Gastrocnemius medialis (tissue), 4 donors: Measurements from ENCODE around the gene ALK. TPM values are rescaled to one million over a fixed set of nuclear protein-coding genes. Genes with fewer than 3 reads are reported as not detected.

Experiments used
- ATAC-seq, 2 donors: fragments of 150-250 bp; one replicate each; pipeline ENCODE4 v1.9.1; 2016
- DNase-seq, 2 donors: peaks; one replicate each; pipeline ENCODE4 v3.0.0-alpha.2; 2019
- H3K27ac ChIP-seq, 4 donors: fragments of 200-600 bp; sonication (generic); 1 replicate in 1 of 4; 2 replicates in 3 of 4; pipeline ENCODE4 v1.5.1; 2016 to 2018; ENCODE audit warnings: mild to moderate bottlenecking in 2 of 4, moderate library complexity in 1 of 4
- H3K27me3 ChIP-seq, 3 donors: fragments of 200-600 bp; sonication (generic) in 2 of 3; 1 replicate in 1 of 3; 2 replicates in 2 of 3; pipeline versions ENCODE4 v1.5.1 to v1.6.0; 2016 to 2019; ENCODE audit warnings: mild to moderate bottlenecking in 1 of 3, moderate library complexity in 1 of 3
- H3K36me3 ChIP-seq, 2 donors: fragments of 200-600 bp; sonication (generic) in 1 of 2; one replicate each; pipeline ENCODE4 v1.5.1; 2017 to 2018
- H3K4me1 ChIP-seq, 2 donors: fragments of 200-600 bp; sonication (generic) in 1 of 2; one replicate each; pipeline ENCODE4 v1.5.1; 2016 to 2017; ENCODE audit warnings: mild to moderate bottlenecking in 2 of 2
- H3K4me3 ChIP-seq, 4 donors: fragments of 200-600 bp; sonication (generic) in 3 of 4; 1 replicate in 1 of 4; 2 replicates in 3 of 4; pipeline ENCODE4 v1.5.1; 2016 to 2019; ENCODE audit warnings: mild to moderate bottlenecking in 2 of 4
- H3K9me3 ChIP-seq, 3 donors: fragments of 200-600 bp; sonication (generic) in 2 of 3; 1 replicate in 1 of 3; 2 replicates in 2 of 3; pipeline ENCODE4 v1.5.1; 2016 to 2019
- POLR2A ChIP-seq, 2 donors: fragments of 450-650 bp; IDR thresholded peaks; one replicate each; pipeline ENCODE4 v1.6.1; 2017; ENCODE audit warnings: antibody characterized with exemption in 2 of 2, mild to moderate bottlenecking in 2 of 2, moderate library complexity in 2 of 2
- in situ Hi-C, 4 donors: fragments of 200-750 bp; cut with MboI; loops; one replicate each; pipeline versions ENCODE4 v1.15.0 to v1.8.0; 2017; ENCODE audit warnings: low sequenced_read_pairs in 4 of 4
- intact Hi-C: fragments of 100-400 bp; cut with DNase I; formaldehyde crosslinking; loops from one replicate; pipeline ENCODE4 v1.15.1; 2023; ENCODE audit warnings: low total_unique reads
- total RNA-seq, 4 donors: library from RNA; depleted of rRNA; stranded (reverse); fragments of >200 nt; gene quantifications; one replicate each; pipeline versions ENCODE4 v1.1.0 to v1.2.3, GENCODE V29; 2016
- TF ChIP-seq, protein P1 (sequence below), 5 experiments: fragments of 450-650 bp in 3 of 5; fragments of 200-600 bp in 2 of 5; sonication (generic) in 2 of 5; IDR thresholded peaks in 4 of 5; conservative IDR thresholded peaks in 1 of 5; 1 replicate in 4 of 5; 2 replicates in 1 of 5; pipeline ENCODE4 v1.5.1; 2016 to 2019; ENCODE audit warnings: antibody characterized with exemption in 5 of 5, mild to moderate bottlenecking in 3 of 5, moderate library complexity in 3 of 5

The ALK gene
- total RNA-seq, 4 donors from 2014 or later, result not detected

DNA sequence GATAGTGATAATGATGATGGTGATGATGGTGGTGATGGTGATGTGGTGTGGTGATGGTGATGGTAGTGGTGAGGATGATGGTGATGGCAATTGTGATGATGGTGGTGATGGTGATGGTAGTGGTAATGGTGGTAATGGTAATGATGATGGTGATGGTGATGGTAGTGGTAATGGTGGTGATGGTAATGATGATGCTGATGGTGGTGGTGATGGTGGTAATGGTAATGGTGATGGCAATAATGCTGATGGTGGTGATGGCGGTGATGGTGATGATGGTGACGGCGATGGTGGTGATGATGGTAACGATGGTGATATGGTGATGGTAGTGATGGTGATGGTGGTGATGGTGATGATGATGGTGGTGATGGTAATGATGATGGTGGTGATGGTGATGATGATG is 45.0 kb downstream of the ALK start:
- intact Hi-C loops, result no loop called here
- ATAC-seq, result no peak

GRCh38 chr2:29874745-29875144 is 46.6 kb downstream of the ALK start:
- in situ Hi-C loops (no loop called here), intact Hi-C loops (no loop called here)
- TF ChIP-seq, protein P1, sequence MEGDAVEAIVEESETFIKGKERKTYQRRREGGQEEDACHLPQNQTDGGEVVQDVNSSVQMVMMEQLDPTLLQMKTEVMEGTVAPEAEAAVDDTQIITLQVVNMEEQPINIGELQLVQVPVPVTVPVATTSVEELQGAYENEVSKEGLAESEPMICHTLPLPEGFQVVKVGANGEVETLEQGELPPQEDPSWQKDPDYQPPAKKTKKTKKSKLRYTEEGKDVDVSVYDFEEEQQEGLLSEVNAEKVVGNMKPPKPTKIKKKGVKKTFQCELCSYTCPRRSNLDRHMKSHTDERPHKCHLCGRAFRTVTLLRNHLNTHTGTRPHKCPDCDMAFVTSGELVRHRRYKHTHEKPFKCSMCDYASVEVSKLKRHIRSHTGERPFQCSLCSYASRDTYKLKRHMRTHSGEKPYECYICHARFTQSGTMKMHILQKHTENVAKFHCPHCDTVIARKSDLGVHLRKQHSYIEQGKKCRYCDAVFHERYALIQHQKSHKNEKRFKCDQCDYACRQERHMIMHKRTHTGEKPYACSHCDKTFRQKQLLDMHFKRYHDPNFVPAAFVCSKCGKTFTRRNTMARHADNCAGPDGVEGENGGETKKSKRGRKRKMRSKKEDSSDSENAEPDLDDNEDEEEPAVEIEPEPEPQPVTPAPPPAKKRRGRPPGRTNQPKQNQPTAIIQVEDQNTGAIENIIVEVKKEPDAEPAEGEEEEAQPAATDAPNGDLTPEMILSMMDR (IDR thresholded peaks at IDR 0.05 in 4 of 5, conservative IDR thresholded peaks at IDR 0.05 in 1 of 5), result no peak
- no peak for TF ChIP-seq POLR2A (IDR thresholded peaks at IDR 0.05)
- ATAC-seq, result no peak
- no peaks in the 10 kb centered on the region for H3K4me1 ChIP-seq
- no peak overlapping the region for H3K4me3 ChIP-seq
- H3K36me3 ChIP-seq, result no peaks in the 10 kb centered on the region
- no peak overlapping the region for H3K27ac ChIP-seq
- H3K9me3 ChIP-seq, result no peaks in the 10 kb centered on the region
- no peak for DNase-seq
- no peaks in the 10 kb centered on the region for H3K27me3 ChIP-seq

More for the DNA sequence above, 45.0 kb downstream of the ALK start:
- Histone ChIP-seq H3K4me1 (no peaks in the 10 kb centered on the region), H3K9me3 (no peaks in the 10 kb centered on the region), H3K27me3 (no peaks in the 10 kb centered on the region), H3K36me3 (no peaks in the 10 kb centered on the region), H3K27ac (no peak overlapping the region), H3K4me3 (no peak overlapping the region)
- TF ChIP-seq POLR2A (IDR thresholded peaks at IDR 0.05), result no peak
- TF ChIP-seq, protein P1 (IDR thresholded peaks at IDR 0.05 in 4 of 5, conservative IDR thresholded peaks at IDR 0.05 in 1 of 5), result no peak
- DNase-seq, result no peak
- in situ Hi-C loops, result no loop called here

DNA sequence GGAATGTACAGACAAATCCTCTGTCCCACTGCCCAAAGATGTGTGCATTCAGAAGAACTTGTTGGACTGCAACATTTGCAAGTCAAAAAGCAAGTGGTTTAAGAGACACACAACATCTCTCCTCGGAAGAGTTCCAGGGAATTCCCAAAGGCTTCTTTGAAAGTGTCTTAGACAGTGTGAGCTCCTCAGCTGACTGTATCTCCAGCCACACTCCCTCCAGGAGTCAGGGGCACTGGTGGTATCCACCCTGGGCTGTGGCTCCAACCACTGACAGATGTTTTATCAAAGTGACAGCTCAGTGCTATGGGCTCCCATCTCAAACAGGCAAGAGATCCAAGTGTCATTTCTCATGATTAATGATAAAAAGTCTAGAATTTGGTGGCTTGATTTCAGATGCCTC is 48.5 kb downstream of the ALK start:
- in situ Hi-C loops, result no loop called here
- Histone ChIP-seq H3K27me3 (no peaks in the 10 kb centered on the region), H3K4me1 (no peaks in the 10 kb centered on the region), H3K4me3 (no peak overlapping the region), H3K9me3 (no peaks in the 10 kb centered on the region), H3K36me3 (no peaks in the 10 kb centered on the region), H3K27ac (no peak overlapping the region)
- ATAC-seq, result no peak
- intact Hi-C loops, result no loop called here
- no peak for DNase-seq
- TF ChIP-seq POLR2A (IDR thresholded peaks at IDR 0.05), result no peak

- no peak for TF ChIP-seq POLR2A (IDR thresholded peaks at IDR 0.05)
- TF ChIP-seq, protein P1 (IDR thresholded peaks at IDR 0.05 in 4 of 5, conservative IDR thresholded peaks at IDR 0.05 in 1 of 5), result no peak
- intact Hi-C loops (no loop called here), in situ Hi-C loops (no loop called here)
- ATAC-seq, result no peak
- H3K4me3 ChIP-seq, result no peak overlapping the region
- no peaks in the 10 kb centered on the region for H3K27me3 ChIP-seq
- H3K9me3 ChIP-seq, result no peaks in the 10 kb centered on the region
- no peaks in the 10 kb centered on the region for H3K36me3 ChIP-seq
- H3K4me1 ChIP-seq, result no peaks in the 10 kb centered on the region
- H3K27ac ChIP-seq, result no peak overlapping the region
- no peak for DNase-seq
These were observed 49.8 kb downstream of the ALK start for GRCh38 chr2:29871541-29871940.

- Histone ChIP-seq H3K27ac (no peak overlapping the region), H3K36me3 (no peaks in the 10 kb centered on the region), H3K9me3 (no peaks in the 10 kb centered on the region), H3K4me3 (no peak overlapping the region), H3K4me1 (no peaks in the 10 kb centered on the region), H3K27me3 (no peaks in the 10 kb centered on the region)
- ATAC-seq (no peak), DNase-seq (no peak)
- in situ Hi-C loops (no loop called here), intact Hi-C loops (no loop called here)
- TF ChIP-seq POLR2A (IDR thresholded peaks at IDR 0.05), result no peak
These were observed 55.9 kb downstream of the ALK start for GRCh38 chr2:29865512-29865911.

- intact Hi-C loops, result no loop called here
- H3K27ac ChIP-seq, result no peak overlapping the region
- no peaks in the 10 kb centered on the region for H3K4me1 ChIP-seq
- DNase-seq (no peak), ATAC-seq (no peak)
- H3K4me3 ChIP-seq, result no peak overlapping the region
- no peaks in the 10 kb centered on the region for H3K36me3 ChIP-seq
- TF ChIP-seq, protein P1 (IDR thresholded peaks at IDR 0.05 in 4 of 5, conservative IDR thresholded peaks at IDR 0.05 in 1 of 5), result no peak
- no peak for TF ChIP-seq POLR2A (IDR thresholded peaks at IDR 0.05)
- H3K9me3 ChIP-seq, result no peaks in the 10 kb centered on the region
- in situ Hi-C loops, result no loop called here
- no peaks in the 10 kb centered on the region for H3K27me3 ChIP-seq
These were observed 56.4 kb downstream of the ALK start for GRCh38 chr2:29864988-29865387.
